Liver (tissue), 9 donors: ENCODE measurements around the gene GATA5. TPM values are rescaled to one million over a fixed set of nuclear protein-coding genes. Genes with fewer than 3 reads are reported as not detected.

Source experiments
- DNase-seq: peaks from one replicate; pipeline ENCODE4 v3.0.0-alpha.2; 2017; ENCODE audit warnings: low spot score
- H3K27ac ChIP-seq, 2 donors: one replicate each; pipeline ENCODE4 v1.7.0; 2013; ENCODE audit warnings: inconsistent platforms in 2 of 2, low read length in 2 of 2, control low read depth in 1 of 2, low read depth in 1 of 2, mild to moderate bottlenecking in 1 of 2
- H3K27me3 ChIP-seq, 4 donors: one replicate each; pipeline versions ENCODE4 v1.6.1 to v1.7.0; 2013; ENCODE audit warnings: low read length in 3 of 4, inconsistent platforms in 1 of 4, mild to moderate bottlenecking in 1 of 4, moderate library complexity in 1 of 4; ENCODE audit not compliant: control insufficient read depth in 4 of 4, insufficient read depth in 4 of 4
- H3K36me3 ChIP-seq, 4 donors: one replicate each; pipeline versions ENCODE4 v1.6.1 to v1.7.0; 2013; ENCODE audit warnings: low read length in 3 of 4, mild to moderate bottlenecking in 3 of 4, low read depth in 1 of 4, moderate library complexity in 1 of 4; ENCODE audit not compliant: control insufficient read depth in 4 of 4, insufficient read depth in 3 of 4
- H3K4me1 ChIP-seq, 4 donors: one replicate each; pipeline versions ENCODE4 v1.6.1 to v1.7.0; 2013; ENCODE audit warnings: low read length in 3 of 4, mild to moderate bottlenecking in 3 of 4, moderate library complexity in 1 of 4; ENCODE audit not compliant: control insufficient read depth in 4 of 4, insufficient read depth in 4 of 4
- H3K4me3 ChIP-seq, 3 donors: one replicate each; pipeline versions ENCODE4 v1.6.1 to v1.7.0; 2013; ENCODE audit warnings: low read length in 3 of 3, control low read depth in 1 of 3, low read depth in 1 of 3, mild to moderate bottlenecking in 1 of 3
- H3K9ac ChIP-seq, 2 donors: one replicate each; pipeline ENCODE4 v1.7.0; 2013; ENCODE audit warnings: low read length in 2 of 2, mild to moderate bottlenecking in 2 of 2, moderate library complexity in 2 of 2, control low read depth in 1 of 2, low read depth in 1 of 2
- H3K9me3 ChIP-seq, 4 donors: one replicate each; pipeline versions ENCODE4 v1.6.1 to v1.7.0; 2013; ENCODE audit warnings: low read length in 3 of 4; ENCODE audit not compliant: control insufficient read depth in 4 of 4
- EGR1 ChIP-seq, 2 donors: IDR thresholded peaks; 2 replicates each; pipeline ENCODE4 v1.6.1; 2016 to 2018; ENCODE audit warnings: antibody characterized with exemption in 2 of 2, low read depth in 2 of 2
- FOXA1 ChIP-seq: IDR thresholded peaks from 2 replicates; pipeline ENCODE4 v1.6.1; 2016; ENCODE audit warnings: antibody characterized with exemption
- FOXA2 ChIP-seq: IDR thresholded peaks from 2 replicates; pipeline ENCODE4 v1.6.1; 2016; ENCODE audit warnings: antibody characterized with exemption
- GABPA ChIP-seq, 2 donors: IDR thresholded peaks in 1 of 2; conservative IDR thresholded peaks in 1 of 2; 2 replicates each; pipeline ENCODE4 v1.6.1; 2016; ENCODE audit warnings: antibody characterized with exemption in 2 of 2, mild to moderate bottlenecking in 1 of 2, moderate library complexity in 1 of 2
- HNF4A ChIP-seq, 2 donors: conservative IDR thresholded peaks; 2 replicates each; pipeline ENCODE4 v1.6.1; 2016; ENCODE audit warnings: antibody characterized with exemption in 2 of 2, mild to moderate bottlenecking in 2 of 2
- HNF4G ChIP-seq: IDR thresholded peaks from 2 replicates; pipeline ENCODE4 v1.6.1; 2016; ENCODE audit warnings: antibody characterized with exemption
- JUND ChIP-seq, 2 donors: IDR thresholded peaks; 2 replicates each; pipeline ENCODE4 v1.6.1; 2016; ENCODE audit warnings: antibody characterized with exemption in 2 of 2
- NR2F2 ChIP-seq: IDR thresholded peaks from 2 replicates; pipeline ENCODE4 v1.6.1; 2016; ENCODE audit warnings: antibody characterized with exemption
- RAD21 ChIP-seq, 2 donors: IDR thresholded peaks; 2 replicates each; pipeline ENCODE4 v1.6.1; 2016; ENCODE audit warnings: antibody characterized with exemption in 2 of 2, mild to moderate bottlenecking in 2 of 2
- RXRA ChIP-seq, 2 donors: IDR thresholded peaks; 2 replicates each; pipeline ENCODE4 v1.6.1; 2017 to 2018; ENCODE audit warnings: antibody characterized with exemption in 2 of 2, mild to moderate bottlenecking in 1 of 2
- SP1 ChIP-seq: IDR thresholded peaks from 2 replicates; pipeline ENCODE4 v1.6.1; 2018; ENCODE audit warnings: antibody characterized with exemption, mild to moderate bottlenecking
- TAF1 ChIP-seq: conservative IDR thresholded peaks from 2 replicates; pipeline ENCODE4 v1.6.1; 2016; ENCODE audit warnings: antibody characterized with exemption, mild to moderate bottlenecking
- YY1 ChIP-seq: IDR thresholded peaks from 2 replicates; pipeline ENCODE4 v1.6.1; 2016; ENCODE audit warnings: antibody characterized with exemption, mild to moderate bottlenecking
- WGBS: extraction: QIAGEN DNeasy Blood & Tissue Kit; methylation state at CpG from one replicate; pipeline ENCODE4 v1.1.7; 2013; 5-methylcytosine and 5-hydroxymethylcytosine counted together
- polyA plus RNA-seq, 2 donors: library from polyadenylated mRNA; stranded (reverse) in 1 of 2; unstranded in 1 of 2; fragments of 200-250 nt in 1 of 2; fragments of >200 nt in 1 of 2; fragmentation: Nextera tagmentation in 1 of 2; extraction: Ambion mirVana in 1 of 2; gene quantifications; one replicate each; pipeline versions ENCODE4 v1.2.1 to v1.2.3, GENCODE V29; 2013 to 2015
- total RNA-seq, 2 donors: library from RNA; depleted of rRNA; stranded (reverse); fragments of >200 nt; gene quantifications; one replicate each; pipeline ENCODE4 v1.2.3, GENCODE V29; 2014
- TF ChIP-seq, protein P1 (sequence below): IDR thresholded peaks from 2 replicates; pipeline ENCODE4 v1.6.1; 2016; ENCODE audit warnings: antibody characterized with exemption
- TF ChIP-seq, protein P2 (sequence below): IDR thresholded peaks from 2 replicates; pipeline ENCODE4 v1.6.1; 2016; ENCODE audit warnings: antibody characterized with exemption, mild to moderate bottlenecking
- TF ChIP-seq, protein P3 (sequence below): IDR thresholded peaks from 2 replicates; pipeline ENCODE4 v1.6.1; 2016; ENCODE audit warnings: antibody characterized with exemption
- TF ChIP-seq, protein P4 (sequence below): fragments of 150-350 bp; IDR thresholded peaks from 2 replicates; pipeline ENCODE4 v1.5.1; 2017; ENCODE audit warnings: improper control_type of control experiment, low read depth, low read length; ENCODE audit not compliant: missing input control
- TF ChIP-seq, protein P5 (sequence below): IDR thresholded peaks from 2 replicates; pipeline ENCODE4 v1.6.1; 2016; ENCODE audit warnings: antibody characterized with exemption
- donor health status: healthy.
- donor health status: healthy.
- donor health status: healthy.
- donor health status: healthy.
- donor health status: healthy.

The GATA5 gene
- total and polyA plus RNA-seq, 4 donors = 0.25 to 6.1 (median 0.34) TPM

DNA sequence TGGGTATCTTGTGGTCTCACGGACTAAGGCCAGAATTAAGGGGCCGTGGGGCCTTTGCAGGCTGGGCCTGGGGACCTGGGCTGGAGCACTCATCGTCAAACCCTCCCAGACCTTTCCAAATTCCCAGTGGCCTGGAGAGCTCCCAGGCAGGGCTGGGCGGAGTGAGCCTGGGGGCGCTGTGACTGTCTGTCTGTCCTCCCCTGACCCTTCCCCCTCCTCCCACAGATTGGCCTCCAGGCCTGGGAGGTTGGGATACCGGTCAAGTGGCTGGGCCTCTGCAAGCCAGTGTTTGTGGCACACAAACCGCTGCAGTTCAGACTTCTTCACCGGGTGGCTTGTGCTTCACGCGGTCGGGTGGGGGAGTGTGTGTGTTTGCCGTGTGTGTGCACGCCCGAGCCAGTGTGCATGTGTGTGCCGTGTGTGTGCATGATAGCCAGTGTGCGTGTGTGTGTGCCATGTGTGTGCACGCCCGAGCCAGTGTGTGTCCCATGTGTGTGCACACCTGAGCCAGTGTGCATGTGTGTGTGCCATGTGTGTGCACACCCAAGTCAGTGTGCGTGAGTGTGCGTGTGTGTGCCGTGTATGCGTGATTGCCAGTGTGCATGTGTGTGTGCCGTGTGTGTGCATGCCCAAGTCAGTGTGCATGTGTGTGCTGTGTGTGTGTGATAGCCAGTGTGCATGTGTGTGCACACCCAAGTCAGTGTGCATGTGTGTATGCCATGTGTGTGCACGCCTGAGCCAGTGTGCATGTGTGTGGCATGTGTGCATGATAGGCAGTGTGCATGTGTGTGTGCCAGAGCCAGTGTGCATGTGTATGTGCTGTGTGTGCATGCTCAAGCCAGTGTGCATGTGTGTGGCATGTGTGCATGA is 54.7 kb downstream of the GATA5 start:
- WGBS = 88% methylated on average over 24 of the region's 24 CpGs
- no peaks in the 10 kb centered on the region for H3K27me3 ChIP-seq
- no peak overlapping the region for H3K9ac ChIP-seq
- H3K27ac ChIP-seq = no peak overlapping the region
- no peaks in the 10 kb centered on the region for H3K4me1 ChIP-seq
- H3K36me3 ChIP-seq = no peaks in the 10 kb centered on the region
- TF ChIP-seq YY1 (no peak), GABPA (IDR thresholded peaks at IDR 0.05 in 1 of 2, conservative IDR thresholded peaks at IDR 0.05 in 1 of 2) (no peak), RAD21 (IDR thresholded peaks at IDR 0.05) (no peak), RXRA (IDR thresholded peaks at IDR 0.05) (no peak), FOXA1 (no peak), SP1 (no peak), EGR1 (IDR thresholded peaks at IDR 0.05; ENCODE audit: low read depth in 2 of 2) (no peak), TAF1 (no peak), NR2F2 (no peak), HNF4A (conservative IDR thresholded peaks at IDR 0.05) (no peak), JUND (IDR thresholded peaks at IDR 0.05) (no peak), FOXA2 (no peak), HNF4G (no peak)
- TF ChIP-seq, protein P1, sequence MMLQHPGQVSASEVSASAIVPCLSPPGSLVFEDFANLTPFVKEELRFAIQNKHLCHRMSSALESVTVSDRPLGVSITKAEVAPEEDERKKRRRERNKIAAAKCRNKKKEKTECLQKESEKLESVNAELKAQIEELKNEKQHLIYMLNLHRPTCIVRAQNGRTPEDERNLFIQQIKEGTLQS = no peak
- TF ChIP-seq, protein P2, sequence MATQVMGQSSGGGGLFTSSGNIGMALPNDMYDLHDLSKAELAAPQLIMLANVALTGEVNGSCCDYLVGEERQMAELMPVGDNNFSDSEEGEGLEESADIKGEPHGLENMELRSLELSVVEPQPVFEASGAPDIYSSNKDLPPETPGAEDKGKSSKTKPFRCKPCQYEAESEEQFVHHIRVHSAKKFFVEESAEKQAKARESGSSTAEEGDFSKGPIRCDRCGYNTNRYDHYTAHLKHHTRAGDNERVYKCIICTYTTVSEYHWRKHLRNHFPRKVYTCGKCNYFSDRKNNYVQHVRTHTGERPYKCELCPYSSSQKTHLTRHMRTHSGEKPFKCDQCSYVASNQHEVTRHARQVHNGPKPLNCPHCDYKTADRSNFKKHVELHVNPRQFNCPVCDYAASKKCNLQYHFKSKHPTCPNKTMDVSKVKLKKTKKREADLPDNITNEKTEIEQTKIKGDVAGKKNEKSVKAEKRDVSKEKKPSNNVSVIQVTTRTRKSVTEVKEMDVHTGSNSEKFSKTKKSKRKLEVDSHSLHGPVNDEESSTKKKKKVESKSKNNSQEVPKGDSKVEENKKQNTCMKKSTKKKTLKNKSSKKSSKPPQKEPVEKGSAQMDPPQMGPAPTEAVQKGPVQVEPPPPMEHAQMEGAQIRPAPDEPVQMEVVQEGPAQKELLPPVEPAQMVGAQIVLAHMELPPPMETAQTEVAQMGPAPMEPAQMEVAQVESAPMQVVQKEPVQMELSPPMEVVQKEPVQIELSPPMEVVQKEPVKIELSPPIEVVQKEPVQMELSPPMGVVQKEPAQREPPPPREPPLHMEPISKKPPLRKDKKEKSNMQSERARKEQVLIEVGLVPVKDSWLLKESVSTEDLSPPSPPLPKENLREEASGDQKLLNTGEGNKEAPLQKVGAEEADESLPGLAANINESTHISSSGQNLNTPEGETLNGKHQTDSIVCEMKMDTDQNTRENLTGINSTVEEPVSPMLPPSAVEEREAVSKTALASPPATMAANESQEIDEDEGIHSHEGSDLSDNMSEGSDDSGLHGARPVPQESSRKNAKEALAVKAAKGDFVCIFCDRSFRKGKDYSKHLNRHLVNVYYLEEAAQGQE = no peak
- TF ChIP-seq, protein P3, sequence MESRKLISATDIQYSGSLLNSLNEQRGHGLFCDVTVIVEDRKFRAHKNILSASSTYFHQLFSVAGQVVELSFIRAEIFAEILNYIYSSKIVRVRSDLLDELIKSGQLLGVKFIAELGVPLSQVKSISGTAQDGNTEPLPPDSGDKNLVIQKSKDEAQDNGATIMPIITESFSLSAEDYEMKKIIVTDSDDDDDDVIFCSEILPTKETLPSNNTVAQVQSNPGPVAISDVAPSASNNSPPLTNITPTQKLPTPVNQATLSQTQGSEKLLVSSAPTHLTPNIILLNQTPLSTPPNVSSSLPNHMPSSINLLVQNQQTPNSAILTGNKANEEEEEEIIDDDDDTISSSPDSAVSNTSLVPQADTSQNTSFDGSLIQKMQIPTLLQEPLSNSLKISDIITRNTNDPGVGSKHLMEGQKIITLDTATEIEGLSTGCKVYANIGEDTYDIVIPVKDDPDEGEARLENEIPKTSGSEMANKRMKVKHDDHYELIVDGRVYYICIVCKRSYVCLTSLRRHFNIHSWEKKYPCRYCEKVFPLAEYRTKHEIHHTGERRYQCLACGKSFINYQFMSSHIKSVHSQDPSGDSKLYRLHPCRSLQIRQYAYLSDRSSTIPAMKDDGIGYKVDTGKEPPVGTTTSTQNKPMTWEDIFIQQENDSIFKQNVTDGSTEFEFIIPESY = no peak
- TF ChIP-seq, protein P4, sequence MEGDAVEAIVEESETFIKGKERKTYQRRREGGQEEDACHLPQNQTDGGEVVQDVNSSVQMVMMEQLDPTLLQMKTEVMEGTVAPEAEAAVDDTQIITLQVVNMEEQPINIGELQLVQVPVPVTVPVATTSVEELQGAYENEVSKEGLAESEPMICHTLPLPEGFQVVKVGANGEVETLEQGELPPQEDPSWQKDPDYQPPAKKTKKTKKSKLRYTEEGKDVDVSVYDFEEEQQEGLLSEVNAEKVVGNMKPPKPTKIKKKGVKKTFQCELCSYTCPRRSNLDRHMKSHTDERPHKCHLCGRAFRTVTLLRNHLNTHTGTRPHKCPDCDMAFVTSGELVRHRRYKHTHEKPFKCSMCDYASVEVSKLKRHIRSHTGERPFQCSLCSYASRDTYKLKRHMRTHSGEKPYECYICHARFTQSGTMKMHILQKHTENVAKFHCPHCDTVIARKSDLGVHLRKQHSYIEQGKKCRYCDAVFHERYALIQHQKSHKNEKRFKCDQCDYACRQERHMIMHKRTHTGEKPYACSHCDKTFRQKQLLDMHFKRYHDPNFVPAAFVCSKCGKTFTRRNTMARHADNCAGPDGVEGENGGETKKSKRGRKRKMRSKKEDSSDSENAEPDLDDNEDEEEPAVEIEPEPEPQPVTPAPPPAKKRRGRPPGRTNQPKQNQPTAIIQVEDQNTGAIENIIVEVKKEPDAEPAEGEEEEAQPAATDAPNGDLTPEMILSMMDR = no peak
- TF ChIP-seq, protein P5, sequence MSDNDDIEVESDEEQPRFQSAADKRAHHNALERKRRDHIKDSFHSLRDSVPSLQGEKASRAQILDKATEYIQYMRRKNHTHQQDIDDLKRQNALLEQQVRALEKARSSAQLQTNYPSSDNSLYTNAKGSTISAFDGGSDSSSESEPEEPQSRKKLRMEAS = no peak
- no peak for DNase-seq
- H3K4me3 ChIP-seq = no peak overlapping the region
- no peaks in the 10 kb centered on the region for H3K9me3 ChIP-seq
